IPS-NIHi11 (cell line): ENCODE results near the gene OR5H2.

ENCODE experiments used
- DNase-seq: peaks from one replicate; pipeline ENCODE4 v3.0.0; 2012; ENCODE audit warnings: mixed read lengths, low spot score

The OR5H2 gene

DNA sequence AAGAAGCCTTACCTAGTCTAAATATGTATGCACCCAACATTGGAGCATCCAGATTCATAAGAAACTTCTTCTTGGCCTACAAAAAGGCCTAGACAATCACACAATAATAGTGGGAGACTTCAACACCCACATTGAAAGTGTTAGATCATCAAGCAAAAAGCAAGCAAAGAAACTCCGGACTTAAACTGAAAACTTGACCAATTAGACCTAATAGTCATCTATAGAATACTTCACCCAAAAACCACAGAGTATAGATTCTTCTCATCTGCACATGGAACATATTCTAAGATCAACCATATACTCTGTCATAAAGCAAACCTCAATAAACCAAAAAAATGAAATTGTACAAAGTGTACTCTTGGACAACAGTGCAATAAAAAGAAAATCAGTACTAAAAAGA, 49.0 kb downstream of the OR5H2 start:
- no peak for DNase-seq
